ENCODE measurements around the gene AQP7. TPM values are rescaled to one million over a fixed set of nuclear protein-coding genes. Genes with fewer than 3 reads are reported as not detected.

The AQP7 gene
- total and polyA plus RNA-seq, 4 donors = 0.74 to 3.9 (median 1.5) TPM

DNA sequence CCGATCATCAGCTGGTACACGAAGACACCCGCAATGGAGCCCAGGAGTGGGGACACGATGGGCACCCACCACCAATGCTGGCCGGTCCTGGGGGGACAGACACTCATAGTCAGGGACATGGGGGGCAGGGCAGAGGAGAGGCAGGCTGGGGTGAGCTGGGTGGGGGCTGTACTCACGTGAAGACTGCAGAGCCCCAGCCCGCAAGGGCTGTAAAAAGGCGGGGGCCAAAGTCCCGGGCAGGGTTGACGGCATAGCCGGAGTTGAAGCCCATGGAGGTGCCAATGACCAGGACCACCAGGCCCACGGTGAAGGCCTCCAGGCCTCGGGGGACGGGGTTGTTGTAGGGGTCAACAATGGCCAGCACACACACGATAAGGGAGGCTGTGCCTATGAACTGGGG is 39.8 kb upstream of the AQP7 start:
- Histone ChIP-seq H3K36me3 (ENCODE audit: control insufficient read depth in 4 of 4, insufficient read depth in 4 of 4, low read length in 4 of 4) (peaks cover 0 to 21% (median 0%) of the 10 kb centered on the region in 4 donors), H3K9me3 (ENCODE audit: control insufficient read depth in 4 of 4, insufficient read depth in 3 of 4, low read length in 3 of 4) (no peaks in the 10 kb centered on the region), H3K9ac (ENCODE audit: insufficient read depth in 1 of 2, low read length in 2 of 2) (no peak overlapping the region), H3K4me3 (no peak overlapping the region), H3K4me1 (ENCODE audit: control insufficient read depth in 5 of 5, insufficient read depth in 5 of 5, low read length in 5 of 5) (peaks cover 0 to 21% (median 6%) of the 10 kb centered on the region in 5 donors), H3K27ac (ENCODE audit: low read depth in 1 of 2, low read length in 1 of 2) (no peak overlapping the region), H3K27me3 (ENCODE audit: control insufficient read depth in 3 of 3, insufficient read depth in 3 of 3, low read length in 2 of 3) (no peaks in the 10 kb centered on the region)
- DNase-seq (no peak), ATAC-seq (ENCODE audit: insufficient read depth, low FRiP score) (no peak)
- TF ChIP-seq, protein P1, sequence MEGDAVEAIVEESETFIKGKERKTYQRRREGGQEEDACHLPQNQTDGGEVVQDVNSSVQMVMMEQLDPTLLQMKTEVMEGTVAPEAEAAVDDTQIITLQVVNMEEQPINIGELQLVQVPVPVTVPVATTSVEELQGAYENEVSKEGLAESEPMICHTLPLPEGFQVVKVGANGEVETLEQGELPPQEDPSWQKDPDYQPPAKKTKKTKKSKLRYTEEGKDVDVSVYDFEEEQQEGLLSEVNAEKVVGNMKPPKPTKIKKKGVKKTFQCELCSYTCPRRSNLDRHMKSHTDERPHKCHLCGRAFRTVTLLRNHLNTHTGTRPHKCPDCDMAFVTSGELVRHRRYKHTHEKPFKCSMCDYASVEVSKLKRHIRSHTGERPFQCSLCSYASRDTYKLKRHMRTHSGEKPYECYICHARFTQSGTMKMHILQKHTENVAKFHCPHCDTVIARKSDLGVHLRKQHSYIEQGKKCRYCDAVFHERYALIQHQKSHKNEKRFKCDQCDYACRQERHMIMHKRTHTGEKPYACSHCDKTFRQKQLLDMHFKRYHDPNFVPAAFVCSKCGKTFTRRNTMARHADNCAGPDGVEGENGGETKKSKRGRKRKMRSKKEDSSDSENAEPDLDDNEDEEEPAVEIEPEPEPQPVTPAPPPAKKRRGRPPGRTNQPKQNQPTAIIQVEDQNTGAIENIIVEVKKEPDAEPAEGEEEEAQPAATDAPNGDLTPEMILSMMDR (IDR thresholded peaks at IDR 0.05; ENCODE audit: control extremely low read depth, extremely low read depth) = no peak
- WGBS, 2 donors = 93 to 95% methylated on average over 15 of the region's 15 CpGs

DNA sequence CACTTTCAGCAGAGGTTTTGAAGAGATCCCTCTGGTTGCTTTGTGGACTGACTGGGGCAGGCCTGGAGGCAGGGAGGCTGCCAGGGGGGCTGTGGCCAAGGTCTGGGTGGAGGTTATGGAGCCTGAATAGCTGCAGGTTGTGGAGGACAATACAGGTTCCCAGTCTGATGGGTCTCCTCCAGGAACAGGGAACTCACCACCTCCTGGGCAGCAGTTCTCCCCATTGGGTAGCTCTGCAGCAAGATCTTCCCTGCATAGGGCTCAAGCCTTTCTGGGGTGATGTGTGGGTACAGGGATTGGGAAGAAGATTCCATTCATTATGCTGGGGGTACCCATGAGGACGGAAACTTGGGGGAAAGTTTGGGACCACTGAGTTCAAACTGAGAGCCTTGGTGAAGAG is 38.2 kb upstream of the AQP7 start:
- ATAC-seq (ENCODE audit: insufficient read depth, low FRiP score) (no peak), DNase-seq (no peak)
- peaks cover 0 to 6% (median 4%) of the 10 kb centered on the region in 5 donors for H3K4me1 ChIP-seq (ENCODE audit: control insufficient read depth in 5 of 5, insufficient read depth in 5 of 5, low read length in 5 of 5)
- H3K4me3 ChIP-seq = no peak overlapping the region
- 96% methylated on average over 1 of the region's 1 CpG for WGBS, 2 donors
- no peak overlapping the region for H3K9ac ChIP-seq (ENCODE audit: insufficient read depth in 1 of 2, low read length in 2 of 2)
- TF ChIP-seq, protein P1 (IDR thresholded peaks at IDR 0.05; ENCODE audit: control extremely low read depth, extremely low read depth) = no peak
- no peaks in the 10 kb centered on the region for H3K27me3 ChIP-seq (ENCODE audit: control insufficient read depth in 3 of 3, insufficient read depth in 3 of 3, low read length in 2 of 3)
- no peak overlapping the region for H3K27ac ChIP-seq (ENCODE audit: low read depth in 1 of 2, low read length in 1 of 2)
- peaks cover 0 to 21% (median 0%) of the 10 kb centered on the region in 4 donors for H3K36me3 ChIP-seq (ENCODE audit: control insufficient read depth in 4 of 4, insufficient read depth in 4 of 4, low read length in 4 of 4)
- no peaks in the 10 kb centered on the region for H3K9me3 ChIP-seq (ENCODE audit: control insufficient read depth in 4 of 4, insufficient read depth in 3 of 4, low read length in 3 of 4)

DNA sequence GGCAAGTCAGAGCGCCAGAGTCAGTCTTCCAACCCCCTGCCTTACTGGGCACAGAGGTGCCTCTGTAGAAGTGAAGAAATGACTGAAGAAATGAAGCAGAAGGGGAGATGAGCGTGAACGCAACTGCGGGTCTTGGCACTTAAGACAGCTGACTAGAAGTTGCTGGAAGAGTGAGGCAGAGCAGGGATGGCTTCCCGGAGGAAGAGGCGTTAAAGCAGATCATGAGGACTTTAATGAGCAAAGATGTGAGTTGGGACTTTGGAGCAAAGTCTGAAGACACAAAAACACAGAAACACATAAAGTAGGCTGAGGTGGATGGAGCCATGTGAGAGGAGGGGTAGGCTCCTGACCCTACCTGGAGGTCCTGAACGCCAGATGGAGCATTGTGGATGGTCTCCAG is 37.8 kb upstream of the AQP7 start:
- WGBS, 2 donors = 93 to 96% methylated on average over 7 of the region's 7 CpGs
- no peak overlapping the region for H3K9ac ChIP-seq (ENCODE audit: insufficient read depth in 1 of 2, low read length in 2 of 2)
- no peak overlapping the region for H3K27ac ChIP-seq (ENCODE audit: low read depth in 1 of 2, low read length in 1 of 2)
- peaks cover 0 to 21% (median 0%) of the 10 kb centered on the region in 4 donors for H3K36me3 ChIP-seq (ENCODE audit: control insufficient read depth in 4 of 4, insufficient read depth in 4 of 4, low read length in 4 of 4)
- H3K9me3 ChIP-seq (ENCODE audit: control insufficient read depth in 4 of 4, insufficient read depth in 3 of 4, low read length in 3 of 4) = no peaks in the 10 kb centered on the region
- DNase-seq (no peak), ATAC-seq (ENCODE audit: insufficient read depth, low FRiP score) (no peak)
- no peaks in the 10 kb centered on the region for H3K27me3 ChIP-seq (ENCODE audit: control insufficient read depth in 3 of 3, insufficient read depth in 3 of 3, low read length in 2 of 3)
- H3K4me3 ChIP-seq = no peak overlapping the region
- H3K4me1 ChIP-seq (ENCODE audit: control insufficient read depth in 5 of 5, insufficient read depth in 5 of 5, low read length in 5 of 5) = peaks cover 0 to 6% (median 2%) of the 10 kb centered on the region in 5 donors
- TF ChIP-seq, protein P1 (IDR thresholded peaks at IDR 0.05; ENCODE audit: control extremely low read depth, extremely low read depth) = no peak

DNA sequence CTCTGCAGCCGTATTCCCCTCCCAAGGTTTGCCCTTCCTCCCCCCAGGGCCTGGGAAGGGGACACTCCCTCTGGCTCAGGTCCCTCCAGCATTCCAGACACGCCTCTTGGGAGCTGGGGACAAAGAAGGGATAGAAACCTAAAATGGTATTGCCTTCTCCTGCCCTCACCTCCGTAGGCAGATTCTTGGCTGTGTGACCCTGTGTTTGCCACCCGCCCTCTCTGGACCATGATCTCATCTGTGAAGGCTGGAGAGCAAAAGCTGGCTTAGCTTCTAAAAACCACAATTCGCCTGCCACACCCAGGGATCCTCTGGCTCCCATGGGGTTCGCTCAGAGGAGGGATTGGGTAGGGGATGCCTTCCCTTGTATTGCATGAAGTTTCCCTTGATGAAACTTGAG is 37.4 kb upstream of the AQP7 start:
- Histone ChIP-seq H3K4me1 (ENCODE audit: control insufficient read depth in 5 of 5, insufficient read depth in 5 of 5, low read length in 5 of 5) (peaks cover 0 to 6% (median 0%) of the 10 kb centered on the region in 5 donors), H3K27me3 (ENCODE audit: control insufficient read depth in 3 of 3, insufficient read depth in 3 of 3, low read length in 2 of 3) (no peaks in the 10 kb centered on the region), H3K27ac (ENCODE audit: low read depth in 1 of 2, low read length in 1 of 2) (peak overlapping the region in 1 of 2 donors; percentile 8), H3K36me3 (ENCODE audit: control insufficient read depth in 4 of 4, insufficient read depth in 4 of 4, low read length in 4 of 4) (peaks cover 0 to 21% (median 0%) of the 10 kb centered on the region in 4 donors), H3K9ac (ENCODE audit: insufficient read depth in 1 of 2, low read length in 2 of 2) (no peak overlapping the region), H3K9me3 (ENCODE audit: control insufficient read depth in 4 of 4, insufficient read depth in 3 of 4, low read length in 3 of 4) (no peaks in the 10 kb centered on the region), H3K4me3 (no peak overlapping the region)
- TF ChIP-seq, protein P1 (IDR thresholded peaks at IDR 0.05; ENCODE audit: control extremely low read depth, extremely low read depth) = no peak
- DNase-seq = no peak
- no peak for ATAC-seq (ENCODE audit: insufficient read depth, low FRiP score)
- 56 to 84% methylated on average over 6 of the region's 6 CpGs for WGBS, 2 donors

All from lung (tissue), 12 donors.